Posterior vena cava (tissue), 2 donors: ENCODE results near the gene PHTF1. TPM values are rescaled to one million over a fixed set of nuclear protein-coding genes. Genes with fewer than 3 reads are reported as not detected.
A peak's percentile ranks its signal among the peaks of the same experiment; 100 is the strongest.
"Not testable (repeated sequence)": the region's sequence is repeated elsewhere in the genome, so short reads cannot be mapped to it uniquely, and the experiment has no call there.

Source experiments
- DNase-seq: peaks from one replicate; pipeline ENCODE4 v3.0.0-alpha.2; 2020; ENCODE audit warnings: low spot score
- intact Hi-C, 2 donors: fragments of 100-400 bp; cut with DNase I; formaldehyde crosslinking; loops; one replicate each; pipeline versions ENCODE4 v1.14.1 to v1.14.2; 2022 to 2023
- total RNA-seq, 2 donors: library from RNA; stranded (reverse); fragmentation: NEBNext Ultra II Directional; extraction: Animal tissue kit (Norgen Biotek cat#: 25700); gene quantifications; one replicate each; pipeline ENCODE4 v1.2.1, GENCODE V29; 2021
- donor health status: DM: yes; HTN: yes; CAD: no.
- donor health status: DM: yes; HTN: yes; CAD: no.

Gene PHTF1
- total RNA-seq, 2 donors from 2014 or later: 12.0 to 13.2 TPM

GRCh38 chr1:113744114-113744513, 15.2 kb downstream of the PHTF1 start:
- intact Hi-C loops: no loop called here
- no peak for DNase-seq

- intact Hi-C loops: no loop called here
- DNase-seq: no peak
Measured at GRCh38 chr1:113742515-113742914, 16.8 kb downstream of the PHTF1 start.

DNA sequence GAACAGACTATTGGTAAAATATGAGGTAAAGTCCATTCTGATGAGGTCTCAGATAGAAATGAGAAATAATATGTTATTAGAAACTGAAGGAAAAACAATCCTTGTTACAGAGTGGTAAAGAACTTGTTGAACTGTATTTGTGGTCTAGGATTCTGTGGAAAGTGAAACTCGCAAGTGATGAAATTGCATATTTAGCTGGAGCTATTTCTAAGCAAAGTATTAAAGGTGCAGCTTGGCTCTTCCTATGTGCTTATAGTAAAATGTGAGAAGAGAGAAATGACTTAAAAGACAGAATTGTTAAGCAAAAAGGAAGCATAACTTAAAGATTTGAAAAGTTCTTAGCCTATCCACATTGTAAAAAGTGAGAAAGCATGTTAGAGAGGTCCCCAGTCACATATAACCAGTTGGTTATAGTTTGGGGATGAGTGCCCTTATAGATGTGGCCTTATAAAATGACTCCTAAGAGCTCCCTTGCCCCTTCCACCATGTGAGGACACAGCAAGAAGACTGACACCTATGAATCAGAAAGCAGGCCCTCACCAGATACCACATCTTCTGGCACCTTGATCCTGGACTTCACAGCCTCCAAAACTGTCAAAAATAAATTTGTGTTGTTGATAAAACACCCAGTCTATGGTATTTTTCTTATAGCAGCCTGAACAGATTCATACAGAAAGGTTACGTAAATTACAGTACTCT, 24.8 kb downstream of the PHTF1 start:
- no peak for DNase-seq
- intact Hi-C loops: no loop called here

DNA sequence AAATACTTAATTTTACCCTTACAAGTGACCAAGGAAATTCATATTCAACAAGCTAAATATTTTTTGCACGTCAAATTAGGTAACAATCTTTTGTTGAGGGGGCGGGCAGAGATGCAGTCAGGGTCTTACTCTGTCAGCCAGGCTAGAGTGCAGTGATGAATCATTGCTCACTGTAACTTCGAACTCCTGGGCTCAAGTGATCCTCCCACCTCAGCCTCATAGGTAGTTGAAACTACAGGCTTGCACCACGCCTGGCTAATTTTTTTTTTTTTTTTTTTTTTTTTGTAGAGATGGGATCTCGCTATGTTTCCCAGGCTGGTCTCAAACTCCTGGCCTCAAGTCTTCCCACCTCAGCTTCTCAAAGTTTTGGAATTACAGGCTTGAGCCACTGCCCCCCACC, 26.5 kb downstream of the PHTF1 start:
- intact Hi-C loops: no loop called here
- DNase-seq: no peak

DNA sequence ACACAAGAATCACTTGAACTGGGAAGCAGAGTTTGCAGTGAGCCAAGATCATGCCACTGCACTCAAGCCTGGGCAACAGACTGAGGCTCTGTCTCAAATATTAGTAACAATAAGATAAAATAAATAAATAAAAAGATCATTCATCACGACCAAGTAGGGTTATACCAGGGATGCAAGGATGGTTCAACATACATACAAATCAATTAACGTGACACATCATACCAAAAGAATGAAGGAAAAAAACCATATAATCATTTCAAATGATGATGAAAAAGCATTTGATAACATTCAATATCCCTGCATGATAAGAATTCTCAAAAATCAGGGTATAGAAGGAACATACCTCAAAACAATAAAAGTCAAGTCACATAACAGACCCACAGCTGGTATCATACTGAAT, 38.3 kb downstream of the PHTF1 start:
- intact Hi-C loops: no loop called here
- no peak for DNase-seq

DNA sequence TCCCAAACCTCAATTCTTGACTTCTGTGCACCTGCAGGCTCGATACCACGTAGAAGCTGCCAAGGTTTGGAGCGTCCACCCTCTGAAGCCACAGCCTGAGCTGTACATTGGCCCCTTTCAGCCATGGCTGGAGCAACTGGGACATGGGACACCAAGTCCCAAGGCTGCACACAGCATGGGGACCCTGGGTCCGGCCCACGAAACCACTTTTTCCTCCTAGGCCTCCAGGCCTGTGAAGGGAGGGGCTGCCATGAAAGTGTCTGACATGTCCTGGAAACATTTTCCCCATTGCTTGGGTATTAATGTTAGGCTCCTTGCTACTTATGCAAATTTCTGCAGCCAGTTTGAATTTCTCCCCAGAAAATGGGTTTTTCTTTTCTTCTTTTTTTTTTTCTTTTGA, 40.7 kb downstream of the PHTF1 start:
- intact Hi-C loops, DNase-seq: not testable (repeated sequence)

DNA sequence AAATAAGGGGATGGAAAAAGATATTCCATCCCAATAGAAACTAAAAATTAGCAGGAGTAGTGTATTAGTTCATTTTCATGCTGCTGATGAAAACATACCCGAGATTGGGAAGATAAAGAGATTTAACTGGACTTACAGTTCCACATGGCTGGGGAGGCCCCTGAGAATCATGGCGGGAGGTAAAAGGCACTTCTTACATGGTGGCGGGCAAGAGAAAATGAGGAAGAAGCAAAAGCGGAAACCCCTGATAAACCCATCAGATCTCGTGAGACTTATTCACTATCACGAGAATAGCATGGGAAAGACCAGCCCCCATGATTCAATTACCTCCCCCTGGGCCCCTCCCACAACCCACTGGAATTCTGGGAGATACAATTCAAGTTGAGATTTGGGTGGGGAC, 41.8 kb downstream of the PHTF1 start:
- intact Hi-C loops: not testable (repeated sequence)

DNA sequence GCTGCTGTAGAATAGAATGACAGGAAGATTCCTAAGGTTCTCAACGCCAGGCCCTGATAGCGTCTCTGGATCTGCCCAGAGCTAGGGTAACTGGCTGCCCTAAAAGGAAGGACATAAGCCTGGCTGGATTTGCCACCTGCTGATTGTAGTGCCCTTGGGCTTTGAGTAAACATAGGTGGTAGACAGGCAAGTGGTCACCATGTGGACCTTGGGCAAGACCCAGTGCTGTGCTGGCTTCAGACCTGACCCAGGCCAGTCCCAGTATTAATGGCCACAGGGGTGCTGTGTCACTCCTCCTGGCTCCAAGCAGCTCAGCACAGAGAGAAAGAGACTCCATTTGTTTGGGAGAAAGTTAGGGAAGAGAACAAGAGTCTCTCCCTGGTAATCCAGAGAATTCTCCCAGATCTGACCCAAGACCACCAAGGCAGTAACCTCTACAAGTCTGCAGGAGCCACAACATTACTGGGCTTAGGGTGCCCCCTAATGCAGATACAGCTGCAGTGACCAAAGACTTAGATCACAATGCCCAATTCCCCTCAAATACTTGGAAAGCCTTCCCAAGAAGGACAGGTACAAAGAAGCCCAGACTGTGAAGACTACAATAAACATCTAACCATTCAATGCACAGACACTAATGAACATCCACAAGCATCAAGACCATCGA, 44.5 kb downstream of the PHTF1 start:
- intact Hi-C loops: no loop called here
- no peak for DNase-seq

More for the DNA sequence above, 41.8 kb downstream of the PHTF1 start:
- DNase-seq: not testable (repeated sequence)

GRCh38 chr1:113701429-113701828, 57.9 kb downstream of the PHTF1 start:
- intact Hi-C loops: no loop called here
- no peak for DNase-seq

DNA sequence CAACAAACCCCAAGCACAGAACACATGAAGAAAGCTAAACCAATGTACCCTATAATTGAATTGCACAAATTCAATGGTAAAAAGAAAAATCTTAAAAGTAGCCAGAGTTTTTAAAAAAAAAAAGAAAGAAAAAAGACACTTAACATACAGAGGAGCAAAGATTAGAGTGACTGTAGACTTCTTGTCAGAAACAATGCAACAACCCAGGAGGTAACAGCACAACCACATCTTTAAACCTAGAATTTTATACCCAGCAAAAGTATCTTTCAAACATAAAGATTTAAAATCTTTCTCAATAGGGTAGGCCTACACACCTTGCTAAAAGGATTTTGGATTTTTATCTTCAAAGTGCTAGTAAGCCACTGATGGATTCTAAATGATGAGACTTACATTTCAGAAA, 64.4 kb downstream of the PHTF1 start:
- intact Hi-C loops: no loop called here

DNA sequence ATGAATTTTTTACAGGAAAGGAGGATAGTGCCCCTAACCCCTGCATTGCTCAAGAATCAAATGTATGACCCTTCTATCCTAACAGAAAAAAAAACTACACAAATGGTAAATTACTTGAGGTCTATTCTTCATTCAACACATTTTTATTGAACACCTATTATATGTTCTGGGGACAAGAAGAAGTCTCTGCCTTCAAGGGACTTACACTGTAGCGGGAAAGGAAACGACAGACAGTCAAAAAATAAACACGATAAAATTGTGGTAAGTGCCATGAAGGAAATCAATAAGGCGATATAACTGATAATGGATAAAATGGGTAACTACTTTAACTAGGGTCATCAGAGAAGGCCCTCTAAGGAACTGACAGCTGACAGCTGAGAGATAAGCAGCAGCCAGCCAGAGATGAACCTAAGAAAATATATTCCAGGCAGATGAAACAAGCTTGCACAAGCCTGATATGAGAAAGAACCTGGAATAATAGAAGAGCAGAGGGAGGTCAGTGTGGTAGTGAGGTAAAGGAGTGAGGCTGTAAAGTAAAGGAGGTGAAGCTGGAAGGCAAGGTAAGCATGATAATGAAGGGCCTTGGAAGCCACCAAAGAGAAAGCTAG, 66.4 kb downstream of the PHTF1 start:
- intact Hi-C loops: no loop called here
- DNase-seq: no peak

More for the DNA sequence above, 64.4 kb downstream of the PHTF1 start:
- DNase-seq: no peak

DNA sequence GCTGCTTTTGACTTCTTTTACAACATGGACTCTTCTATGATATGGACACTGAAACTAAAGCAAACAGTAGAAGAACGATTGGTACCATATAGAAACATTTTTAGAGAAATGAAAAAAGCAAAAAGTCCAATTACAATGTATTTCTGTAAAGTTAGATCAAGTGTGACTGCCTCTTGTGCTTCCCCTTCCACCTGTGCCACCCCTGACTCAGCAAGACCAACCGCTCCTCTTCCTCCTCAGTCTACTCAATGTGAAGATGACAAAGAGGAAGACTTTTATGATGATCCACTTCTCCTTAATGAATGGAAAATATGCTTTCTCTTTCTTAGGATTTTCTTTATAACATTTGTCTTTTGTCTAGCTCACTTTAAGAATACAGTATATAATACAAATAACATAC, 66.9 kb downstream of the PHTF1 start:
- intact Hi-C loops: no loop called here
- DNase-seq: no peak

DNA sequence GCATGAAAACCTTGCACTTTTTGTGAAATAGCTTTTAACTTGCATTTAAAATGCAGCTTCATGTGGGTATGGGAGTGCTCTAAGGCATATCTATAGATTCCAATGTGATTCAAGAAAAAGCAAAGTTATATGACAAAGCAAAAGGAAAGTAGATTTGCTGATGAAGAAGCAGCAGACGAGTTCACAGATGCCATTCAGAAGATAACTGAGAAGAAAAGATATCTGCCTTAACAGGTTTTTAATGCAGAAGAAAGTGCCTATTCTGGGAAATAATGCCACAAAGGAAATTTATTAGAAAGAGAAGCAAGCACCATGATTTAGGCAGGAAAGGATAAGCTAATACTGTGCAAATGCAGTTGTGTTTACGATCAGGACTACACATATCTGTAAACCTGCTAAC, 68.1 kb downstream of the PHTF1 start:
- no peak for DNase-seq
- intact Hi-C loops: no loop called here

DNA sequence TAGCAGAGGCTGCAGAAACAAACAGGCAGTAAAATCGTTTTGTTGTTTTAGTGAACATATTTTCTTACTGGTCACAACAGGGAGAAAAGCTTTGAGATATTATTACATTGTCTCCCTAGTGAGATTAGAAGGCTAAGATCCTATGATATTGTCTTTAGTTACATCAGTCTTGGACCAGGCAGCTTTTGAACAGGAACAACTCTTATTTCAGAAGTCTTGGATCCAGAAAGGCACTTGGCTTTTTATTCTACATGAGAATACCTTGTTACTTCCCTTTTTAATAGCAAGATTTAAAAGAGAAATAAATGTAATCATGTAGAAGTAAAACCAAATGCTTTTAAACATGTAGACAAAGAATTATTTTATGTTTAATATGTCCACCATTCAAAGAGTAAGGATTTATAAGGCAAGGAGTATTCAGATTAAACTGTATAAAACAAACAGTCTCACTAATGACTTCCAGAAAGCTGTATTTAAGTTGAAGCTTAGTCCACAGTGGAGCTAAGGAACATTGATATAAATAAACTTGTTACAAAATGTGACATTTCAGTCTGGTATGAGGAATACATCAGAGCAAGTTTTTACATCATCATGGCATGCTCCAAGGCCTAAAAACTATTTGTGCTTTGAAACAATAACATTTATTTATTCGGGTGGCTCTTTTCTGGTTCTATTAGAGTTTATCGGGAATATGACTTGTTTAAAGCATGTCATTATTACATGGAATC, 72.2 kb downstream of the PHTF1 start:
- no peak for DNase-seq
- intact Hi-C loops: no loop called here

- intact Hi-C loops: no loop called here
- DNase-seq: peak; percentile 93
Measured at GRCh38 chr1:113684153-113684541, 75.1 kb downstream of the PHTF1 start.

- no peak for DNase-seq
- intact Hi-C loops: no loop called here
Measured at GRCh38 chr1:113683384-113684152, 75.7 kb downstream of the PHTF1 start.

DNA sequence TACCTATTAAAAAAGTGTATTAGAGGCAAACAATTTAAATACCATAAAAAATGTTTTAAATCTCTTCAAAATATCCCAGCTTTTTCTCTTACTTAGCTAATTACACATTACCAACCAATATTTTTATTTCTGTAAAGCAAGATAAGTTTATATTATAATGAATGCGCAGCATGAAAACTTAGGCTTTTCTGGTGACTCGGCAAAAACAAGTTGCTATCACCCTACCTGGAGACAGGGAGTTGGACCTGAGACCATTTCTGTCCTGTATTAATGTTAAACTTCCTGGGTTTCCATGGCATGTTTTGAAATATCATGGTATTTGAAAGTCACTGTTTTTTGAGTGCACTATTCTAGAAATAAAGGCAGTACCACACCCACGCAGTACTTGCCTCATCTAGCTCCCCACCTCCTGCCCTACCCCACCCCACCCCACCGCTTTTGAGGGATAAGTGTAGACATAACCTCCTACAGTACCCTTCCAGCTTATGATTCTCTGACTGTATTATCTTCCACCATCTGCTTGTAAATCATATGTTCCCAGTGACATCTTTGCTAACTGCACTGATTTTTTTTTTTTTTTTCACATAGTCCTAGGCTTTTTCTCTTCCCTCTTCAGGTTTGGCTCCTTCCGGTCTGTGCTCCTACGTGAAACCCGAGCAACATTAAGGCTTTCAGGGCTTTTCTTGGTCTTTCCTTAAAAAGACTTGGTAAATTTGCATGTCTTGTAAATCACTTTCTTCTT, 77.5 kb downstream of the PHTF1 start:
- intact Hi-C loops: no loop called here

DNA sequence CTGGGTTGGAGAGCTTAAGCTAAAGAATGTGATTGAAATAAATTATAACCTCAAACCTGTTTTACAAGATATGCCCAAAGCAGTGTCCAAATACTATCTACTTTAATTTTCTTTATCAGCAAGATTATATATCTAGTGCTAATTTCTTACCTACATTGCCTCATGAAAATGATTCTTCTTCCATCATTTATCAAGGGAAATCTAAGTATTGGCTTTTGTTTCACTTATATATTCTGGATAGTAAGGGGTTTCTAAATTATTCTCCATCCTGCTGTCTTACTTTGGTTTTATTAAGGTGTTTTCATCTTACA, 81.2 kb downstream of the PHTF1 start:
- DNase-seq: no peak
- intact Hi-C loops: loop anchor here (5.0 to 10.0 kb wide), 2 partner anchors 533 to 536 kb away; no protein-coding TSS in a partner anchor

More for the DNA sequence above, 77.5 kb downstream of the PHTF1 start:
- no peak for DNase-seq
